ENCODE results near the gene AHR.
"Not testable (repeated sequence)": the region's sequence is repeated elsewhere in the genome, so short reads cannot be mapped to it uniquely, and the experiment has no call there.

AHR gene

DNA sequence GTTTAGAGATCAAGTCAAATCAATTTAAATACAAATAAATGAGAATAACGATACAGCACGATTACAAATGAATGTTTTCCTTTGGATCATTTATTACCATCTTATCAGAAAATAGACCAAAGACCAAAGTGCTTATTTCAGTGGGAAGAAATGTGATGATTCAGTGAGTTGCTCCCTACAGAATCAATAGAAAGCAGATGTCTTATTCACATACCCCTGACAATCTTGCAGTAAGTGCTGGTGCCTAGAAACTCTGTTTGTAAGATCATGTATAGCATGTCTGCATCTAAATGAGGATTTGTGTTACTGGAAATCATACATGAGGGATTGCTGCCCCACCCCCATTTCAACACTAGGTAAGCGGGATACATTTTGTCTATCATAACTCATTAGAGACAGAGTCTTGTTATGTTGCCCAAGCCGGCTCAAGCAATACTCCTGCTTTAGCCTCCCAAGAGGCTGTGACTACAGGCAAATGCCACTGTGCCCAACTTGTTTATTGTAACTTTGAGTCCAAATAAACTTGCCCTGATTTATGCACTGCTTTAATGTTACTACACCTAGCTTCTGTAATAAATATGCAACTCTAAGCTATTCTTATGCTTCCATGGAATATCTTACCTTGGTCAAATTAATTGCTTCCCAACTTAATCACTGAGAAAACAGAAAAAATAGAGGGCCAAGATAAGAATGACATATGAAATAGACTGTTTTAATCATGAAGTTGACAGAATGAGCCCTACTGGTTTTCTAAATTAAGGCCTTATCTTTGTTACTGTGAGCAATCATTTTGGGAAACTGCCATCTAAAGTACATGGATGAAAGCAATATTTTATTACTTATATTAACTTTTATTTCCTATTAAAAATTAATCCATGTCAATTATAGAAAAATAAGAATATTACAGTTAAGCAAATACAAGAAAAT lies 82.5 kb downstream of the AHR start:
- FAIRE-seq, result no peak

DNA sequence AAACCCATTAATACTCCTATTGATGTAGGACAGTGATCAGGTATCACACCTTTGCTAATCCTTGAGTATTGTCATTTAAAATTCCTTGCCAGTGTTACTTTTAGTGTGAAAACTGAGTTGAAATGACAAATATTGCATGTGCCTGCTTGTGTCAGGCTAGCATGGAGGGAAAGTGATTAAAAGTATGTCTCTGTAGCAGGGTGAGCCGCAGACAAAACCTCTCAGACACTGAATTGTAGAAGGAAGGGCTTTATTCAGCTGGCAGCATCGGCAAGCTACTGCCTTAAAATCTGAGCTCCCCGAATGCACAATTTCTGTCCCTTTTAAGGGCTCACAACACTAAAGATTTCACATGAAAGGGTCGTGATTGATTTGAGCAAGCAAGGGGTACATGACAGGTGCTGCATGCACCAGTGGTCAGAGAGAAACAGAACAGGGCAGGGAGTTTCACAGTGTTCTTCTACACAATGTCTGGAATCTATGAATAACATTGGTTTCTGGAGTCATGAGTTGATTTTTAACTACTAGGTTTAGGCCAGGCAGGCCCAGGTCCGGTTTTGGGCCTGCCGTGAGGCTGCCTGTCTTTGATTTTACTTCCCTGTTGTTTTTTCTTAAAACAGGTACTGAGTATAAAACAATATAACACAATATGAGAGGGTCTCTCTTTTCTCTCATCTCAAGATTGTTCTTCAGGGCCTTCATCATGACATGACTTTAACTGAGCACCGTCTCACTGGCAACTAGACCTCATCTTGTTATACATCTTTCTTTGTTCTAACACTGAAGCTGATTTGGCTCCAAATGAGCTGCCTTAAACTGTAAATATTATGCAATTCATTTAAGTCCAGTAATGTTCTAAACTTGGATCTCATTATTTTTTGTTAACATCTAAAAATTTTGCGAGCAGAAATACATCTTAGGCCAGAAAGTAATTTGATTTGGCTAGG lies 84.2 kb downstream of the AHR start:
- FAIRE-seq, result not testable (repeated sequence)

DNA sequence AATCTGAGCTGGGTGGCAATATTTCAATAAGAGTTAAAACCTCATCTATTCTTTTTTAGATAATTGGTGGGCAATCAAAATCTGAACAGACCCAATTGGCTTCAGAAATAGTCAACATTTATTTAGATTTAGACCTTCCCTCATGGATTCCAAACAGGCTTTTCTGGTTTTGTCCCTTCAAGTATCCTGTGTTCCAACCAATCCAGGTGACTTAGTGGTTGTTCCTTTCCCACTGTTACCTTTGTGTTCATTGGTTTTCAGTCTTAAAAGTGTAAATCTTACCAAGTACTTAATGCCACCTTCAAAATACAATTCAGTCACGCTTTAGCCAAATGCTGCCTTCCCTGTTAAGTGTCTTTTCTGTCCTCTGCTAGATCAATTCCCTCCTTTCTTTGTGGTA lies 85.9 kb downstream of the AHR start:
- no peak for FAIRE-seq

DNA sequence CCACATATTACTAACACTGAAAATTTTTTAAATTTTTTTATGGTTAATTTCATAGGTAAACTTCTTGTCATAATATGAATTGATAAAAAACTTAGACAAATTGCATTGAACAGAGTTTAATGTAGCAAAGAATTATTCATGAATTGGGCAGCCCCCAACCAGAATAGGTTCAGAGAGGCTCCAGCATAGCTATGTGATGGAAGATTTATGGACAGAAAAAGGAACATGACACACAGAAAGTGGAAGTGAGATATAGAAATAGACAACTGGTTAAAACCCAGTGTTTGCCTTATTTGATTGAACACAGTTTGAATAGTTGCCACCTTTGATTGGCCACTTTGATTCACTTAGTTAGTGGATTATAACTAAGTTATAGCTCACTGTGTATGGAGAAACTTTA lies 87.2 kb downstream of the AHR start:
- no peak for FAIRE-seq

DNA sequence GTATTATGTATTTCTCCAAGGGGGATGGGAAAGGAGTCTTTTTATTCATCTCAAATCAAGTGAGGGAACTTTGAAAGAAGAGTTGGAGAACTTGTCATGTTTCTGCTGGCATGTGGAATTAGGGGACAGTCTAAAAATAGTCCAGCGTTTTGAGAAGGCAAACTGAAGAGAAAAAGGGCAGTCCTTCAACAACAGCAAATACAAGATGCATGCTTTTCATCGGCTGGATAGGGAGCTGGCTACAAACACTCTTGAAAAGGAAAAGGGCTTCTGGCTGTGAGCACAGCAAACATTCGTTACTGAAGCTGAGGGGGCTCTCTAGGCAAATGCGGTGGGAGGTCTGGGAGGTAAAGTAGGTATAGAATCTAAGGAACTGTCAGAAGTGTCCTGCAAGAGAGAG lies 91.9 kb downstream of the AHR start:
- no peak for FAIRE-seq

DNA sequence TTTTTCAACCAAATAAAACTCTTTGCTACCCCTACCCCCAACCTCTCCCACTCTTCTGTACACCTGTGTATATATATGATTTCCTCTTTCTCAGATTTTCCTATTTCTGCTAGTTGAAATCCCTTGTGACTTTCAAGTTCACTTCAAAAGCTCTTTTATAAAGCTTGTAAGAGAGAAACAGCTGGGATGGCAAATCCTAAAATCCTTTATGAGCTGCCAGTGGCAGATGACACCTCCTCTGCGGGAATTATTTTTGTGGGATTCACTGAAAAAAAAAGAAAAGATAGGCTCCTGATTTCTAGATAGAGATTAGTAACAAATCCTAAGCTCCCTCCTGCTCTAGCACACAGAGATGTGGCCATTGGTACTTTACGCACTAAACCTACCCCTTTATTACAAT lies 92.9 kb downstream of the AHR start:
- FAIRE-seq, result no peak

DNA sequence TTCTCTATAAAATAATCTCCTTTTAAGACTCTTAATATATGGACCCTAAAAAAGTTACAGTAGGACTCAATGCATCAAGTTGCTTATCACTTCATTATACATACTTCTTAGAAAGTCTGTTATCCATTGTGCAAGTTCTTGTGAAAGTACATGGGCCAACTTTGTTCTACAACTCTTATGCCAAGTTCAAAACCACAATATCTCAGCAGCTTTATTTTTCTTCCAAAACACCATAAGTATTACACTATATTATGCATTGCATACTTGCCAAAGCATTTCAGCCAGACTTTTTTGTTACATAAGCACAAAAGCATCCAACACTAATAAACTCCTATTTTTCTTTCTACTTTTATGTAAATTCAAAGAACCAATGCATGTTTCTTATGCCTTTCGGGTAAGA lies 94.4 kb downstream of the AHR start:
- FAIRE-seq, result no peak

DNA sequence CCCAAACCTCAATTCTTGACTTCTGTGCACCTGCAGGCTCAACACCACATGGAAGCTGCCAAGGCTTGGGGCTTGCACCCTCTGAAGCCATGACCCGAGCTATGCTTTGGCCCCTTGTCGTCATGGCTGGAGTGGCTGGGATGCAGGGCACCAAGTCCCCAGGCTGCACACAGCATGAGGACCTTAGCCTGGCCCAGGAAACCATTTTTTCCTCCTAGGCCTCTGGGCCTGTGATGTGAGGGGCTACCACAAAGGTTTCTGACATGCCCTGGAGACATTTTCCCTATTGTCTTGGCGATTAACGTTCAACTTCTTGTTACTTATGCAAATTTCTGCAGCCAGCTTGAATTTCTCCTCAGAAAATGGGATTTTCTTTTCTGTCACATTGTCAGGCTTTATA lies 96.1 kb downstream of the AHR start:
- FAIRE-seq, result not testable (repeated sequence)
